GM12873 (cell line): ENCODE measurements around the gene PPARGC1A.

Source experiments
- TF ChIP-seq, protein P1 (sequence below): IDR thresholded peaks from 2 replicates; pipeline ENCODE4 v1.5.1; 2012; ENCODE audit warnings: low read depth, mild to moderate bottlenecking, moderate library complexity, low read length, control low read depth; ENCODE audit not compliant: insufficient read depth; ENCODE audit errors: missing control alignments

PPARGC1A gene, protein sequence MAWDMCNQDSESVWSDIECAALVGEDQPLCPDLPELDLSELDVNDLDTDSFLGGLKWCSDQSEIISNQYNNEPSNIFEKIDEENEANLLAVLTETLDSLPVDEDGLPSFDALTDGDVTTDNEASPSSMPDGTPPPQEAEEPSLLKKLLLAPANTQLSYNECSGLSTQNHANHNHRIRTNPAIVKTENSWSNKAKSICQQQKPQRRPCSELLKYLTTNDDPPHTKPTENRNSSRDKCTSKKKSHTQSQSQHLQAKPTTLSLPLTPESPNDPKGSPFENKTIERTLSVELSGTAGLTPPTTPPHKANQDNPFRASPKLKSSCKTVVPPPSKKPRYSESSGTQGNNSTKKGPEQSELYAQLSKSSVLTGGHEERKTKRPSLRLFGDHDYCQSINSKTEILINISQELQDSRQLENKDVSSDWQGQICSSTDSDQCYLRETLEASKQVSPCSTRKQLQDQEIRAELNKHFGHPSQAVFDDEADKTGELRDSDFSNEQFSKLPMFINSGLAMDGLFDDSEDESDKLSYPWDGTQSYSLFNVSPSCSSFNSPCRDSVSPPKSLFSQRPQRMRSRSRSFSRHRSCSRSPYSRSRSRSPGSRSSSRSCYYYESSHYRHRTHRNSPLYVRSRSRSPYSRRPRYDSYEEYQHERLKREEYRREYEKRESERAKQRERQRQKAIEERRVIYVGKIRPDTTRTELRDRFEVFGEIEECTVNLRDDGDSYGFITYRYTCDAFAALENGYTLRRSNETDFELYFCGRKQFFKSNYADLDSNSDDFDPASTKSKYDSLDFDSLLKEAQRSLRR

DNA sequence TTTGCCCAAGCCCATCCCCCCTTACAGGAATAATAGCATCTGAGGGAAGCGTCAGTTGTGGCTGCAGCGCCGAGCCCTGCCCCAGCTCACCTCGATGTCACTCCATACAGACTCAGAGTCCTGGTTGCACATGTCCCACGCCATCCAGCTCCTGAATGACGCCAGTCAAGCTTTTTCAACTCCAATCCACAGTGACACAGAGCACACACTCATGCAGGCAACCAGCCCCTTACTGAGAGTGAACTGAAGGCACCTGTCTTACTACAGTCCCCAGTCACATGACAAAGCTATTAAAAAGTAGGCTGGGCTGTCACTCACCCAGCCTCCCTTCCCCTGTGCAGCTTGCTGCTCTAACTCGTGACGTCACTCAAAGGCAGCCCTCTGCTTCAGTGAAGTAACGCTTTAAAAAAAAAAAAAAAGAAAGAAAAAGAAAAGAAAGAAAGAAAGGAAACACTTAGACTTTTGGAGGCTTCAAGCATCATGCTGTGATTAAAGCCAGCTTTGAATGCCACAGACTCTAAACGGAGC is at the start of gene PPARGC1A:
PPARGC1A (minus strand) TSS at position 234 of the 528 bp plus-strand sequence; CDS start at position 144, 90 bp downstream.
- TF ChIP-seq, protein P1, sequence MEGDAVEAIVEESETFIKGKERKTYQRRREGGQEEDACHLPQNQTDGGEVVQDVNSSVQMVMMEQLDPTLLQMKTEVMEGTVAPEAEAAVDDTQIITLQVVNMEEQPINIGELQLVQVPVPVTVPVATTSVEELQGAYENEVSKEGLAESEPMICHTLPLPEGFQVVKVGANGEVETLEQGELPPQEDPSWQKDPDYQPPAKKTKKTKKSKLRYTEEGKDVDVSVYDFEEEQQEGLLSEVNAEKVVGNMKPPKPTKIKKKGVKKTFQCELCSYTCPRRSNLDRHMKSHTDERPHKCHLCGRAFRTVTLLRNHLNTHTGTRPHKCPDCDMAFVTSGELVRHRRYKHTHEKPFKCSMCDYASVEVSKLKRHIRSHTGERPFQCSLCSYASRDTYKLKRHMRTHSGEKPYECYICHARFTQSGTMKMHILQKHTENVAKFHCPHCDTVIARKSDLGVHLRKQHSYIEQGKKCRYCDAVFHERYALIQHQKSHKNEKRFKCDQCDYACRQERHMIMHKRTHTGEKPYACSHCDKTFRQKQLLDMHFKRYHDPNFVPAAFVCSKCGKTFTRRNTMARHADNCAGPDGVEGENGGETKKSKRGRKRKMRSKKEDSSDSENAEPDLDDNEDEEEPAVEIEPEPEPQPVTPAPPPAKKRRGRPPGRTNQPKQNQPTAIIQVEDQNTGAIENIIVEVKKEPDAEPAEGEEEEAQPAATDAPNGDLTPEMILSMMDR = no peak

DNA sequence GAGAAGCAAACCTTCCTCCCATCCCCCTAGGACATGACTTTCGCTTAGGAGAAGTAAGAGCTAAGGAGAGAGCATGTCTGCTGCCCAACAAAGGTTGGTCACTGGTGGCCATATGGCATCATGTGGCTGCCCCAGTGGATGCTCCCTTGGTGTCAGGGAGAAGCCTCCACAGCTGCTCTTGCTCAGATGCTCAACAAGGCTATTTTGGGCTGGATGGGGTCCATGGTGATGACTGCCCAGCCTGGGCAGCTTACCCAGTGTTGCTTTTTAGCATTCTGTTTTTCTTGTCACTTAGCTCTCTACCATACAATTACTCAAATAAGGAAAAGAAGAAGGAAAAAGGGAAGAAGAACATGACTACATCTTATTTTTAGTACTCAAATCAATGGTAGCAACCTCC is 48.9 kb upstream of the PPARGC1A start:
- TF ChIP-seq, protein P1 = no peak

DNA sequence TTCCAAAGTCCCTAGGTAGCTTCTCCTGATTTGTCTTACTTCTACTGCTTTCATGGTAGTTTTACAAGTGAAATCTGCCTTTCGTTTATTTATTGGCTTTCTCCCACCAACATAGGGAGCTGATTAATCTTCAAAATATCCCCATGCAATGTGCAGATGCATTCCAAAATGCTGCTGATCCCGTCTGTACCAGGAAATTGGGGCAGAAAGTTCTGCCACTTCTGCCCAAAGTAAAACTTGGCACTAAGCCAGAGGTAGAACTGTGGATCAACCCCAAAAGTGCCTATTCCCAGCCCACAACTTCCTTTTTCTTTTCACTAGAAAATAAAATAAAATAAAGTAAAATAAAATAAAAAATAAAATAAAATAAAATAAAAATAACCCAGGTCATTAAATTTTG is 47.3 kb upstream of the PPARGC1A start:
- TF ChIP-seq, protein P1 = no peak

DNA sequence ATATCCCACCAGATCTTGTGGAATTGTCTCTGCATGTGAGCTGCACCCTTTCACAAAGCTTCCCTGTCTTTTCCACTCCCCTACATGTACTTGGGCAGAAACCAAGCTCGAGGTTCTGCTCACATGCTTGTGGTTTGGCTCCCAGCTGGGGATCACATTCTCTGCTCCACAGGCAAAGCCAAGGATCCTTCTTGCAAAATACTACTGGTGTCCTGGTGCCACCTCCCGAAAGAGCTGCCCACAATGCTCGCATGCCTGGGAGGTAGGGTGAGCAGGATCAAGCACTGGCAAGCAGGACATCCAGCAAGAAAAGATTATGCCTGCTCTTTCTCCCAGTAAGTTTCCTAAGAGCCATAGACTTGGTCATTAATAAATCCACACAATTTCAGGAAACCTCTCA is 45.1 kb upstream of the PPARGC1A start:
- TF ChIP-seq, protein P1 = no peak

DNA sequence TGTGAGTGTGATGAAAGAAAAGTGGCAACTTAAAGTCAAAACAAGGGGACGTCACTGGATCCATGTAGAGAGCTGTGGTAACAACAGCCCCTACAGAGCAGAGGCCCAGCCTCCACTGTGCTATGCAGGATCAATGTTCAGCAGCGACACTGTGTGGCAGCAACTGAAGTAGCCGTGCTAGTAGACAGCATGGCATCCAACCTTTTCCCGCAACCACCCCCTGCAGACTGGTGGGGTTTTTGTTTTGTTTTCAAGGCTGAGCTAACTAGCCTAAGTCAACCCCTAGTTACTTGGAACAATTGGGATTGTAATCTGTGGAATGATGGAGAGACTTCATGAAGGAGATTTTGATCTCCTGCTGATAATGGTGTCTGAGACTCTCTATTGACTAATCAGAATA is 44.4 kb upstream of the PPARGC1A start:
- TF ChIP-seq, protein P1 = peak; percentile 12

DNA sequence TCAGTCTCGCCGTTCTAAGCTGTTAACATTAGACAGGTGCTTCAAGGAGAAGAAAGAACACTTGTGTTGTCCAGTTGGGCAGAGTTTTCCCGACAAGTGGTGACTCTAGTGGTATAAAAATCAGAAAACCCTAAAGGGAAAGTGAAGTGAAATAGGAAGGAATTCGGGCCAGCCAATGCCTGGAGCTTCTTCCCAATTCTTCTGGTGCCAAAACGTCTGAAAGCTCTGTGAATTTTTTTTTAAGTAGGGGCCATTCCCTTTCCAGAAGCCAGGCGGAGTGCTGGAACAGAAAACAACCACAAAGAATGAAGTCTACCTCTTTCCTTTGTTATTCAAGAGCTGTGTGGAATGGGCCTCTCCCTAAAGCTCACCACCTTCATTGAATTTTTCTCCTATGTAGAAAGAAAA is 43.1 kb upstream of the PPARGC1A start:
- TF ChIP-seq, protein P1 = no peak

DNA sequence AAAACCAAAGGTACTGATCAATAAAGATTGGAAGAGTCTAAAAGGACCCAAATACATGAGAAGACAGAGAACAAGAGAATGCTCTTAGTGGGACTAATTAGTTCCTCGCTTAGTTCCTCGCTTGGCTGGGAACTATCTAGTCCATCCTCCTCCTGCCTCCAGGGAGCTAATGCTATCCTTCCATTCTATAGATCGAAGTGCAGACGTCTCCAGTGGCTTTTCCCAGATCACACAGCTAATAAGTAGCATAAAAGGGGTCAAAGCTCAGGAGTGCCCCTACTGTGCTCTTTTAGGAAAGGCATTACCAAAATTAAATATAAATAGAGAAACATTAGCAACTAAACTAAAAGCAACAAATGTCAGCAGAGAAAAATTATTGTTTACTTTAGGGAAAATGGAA is 42.3 kb upstream of the PPARGC1A start:
- TF ChIP-seq, protein P1 = no peak
